GM21825 (cell line): ENCODE measurements around the gene ATG7.

Experiments used
- ATAC-seq: cut with Tn5 transposase; IDR thresholded peaks from one replicate; pipeline ENCODE4 v1.9.1; 2021; ENCODE audit warnings: mild to moderate bottlenecking, moderate library complexity; ENCODE audit not compliant: unreplicated experiment

The ATG7 gene

GRCh38 chr3:11602239-11602840 is 330.1 kb downstream of the ATG7 start:
- ATAC-seq = no peak

GRCh38 chr3:11602886-11603527 is 330.8 kb downstream of the ATG7 start:
- no peak for ATAC-seq

GRCh38 chr3:11603628-11604027 is 331.4 kb downstream of the ATG7 start:
- no peak for ATAC-seq

- no peak for ATAC-seq
These were observed 332.1 kb downstream of the ATG7 start for GRCh38 chr3:11604139-11604892.

- no peak for ATAC-seq
These were observed 333.2 kb downstream of the ATG7 start for GRCh38 chr3:11605398-11605797.

GRCh38 chr3:11606090-11606784 is 334.0 kb downstream of the ATG7 start:
- no peak for ATAC-seq

- no peak for ATAC-seq
These were observed 334.8 kb downstream of the ATG7 start for GRCh38 chr3:11606865-11607440.
